Spleen (tissue), 7 donors: ENCODE results near the gene ZNF625.

Experiments used
- POLR2A ChIP-seq, 3 donors: fragments of 450-650 bp; IDR thresholded peaks; one replicate each; pipeline ENCODE4 v1.5.1; 2017; ENCODE audit warnings: antibody characterized with exemption in 3 of 3, mild to moderate bottlenecking in 1 of 3
- POLR2AphosphoS5 ChIP-seq, 3 donors: sonication (generic); formaldehyde crosslinking; IDR thresholded peaks; one replicate each; pipeline ENCODE4 v1.5.1; 2017; ENCODE audit warnings: antibody characterized with exemption in 3 of 3
- TF ChIP-seq, protein P1 (sequence below), 11 experiments: fragments of 200-600 bp in 7 of 11; fragments of 450-650 bp in 4 of 11; sonication (generic) in 4 of 11; IDR thresholded peaks in 8 of 11; conservative IDR thresholded peaks in 3 of 11; 1 replicate in 7 of 11; 2 replicates in 4 of 11; pipeline versions ENCODE4 v1.4.0 to v1.8.0; 2016 to 2021; ENCODE audit warnings: antibody characterized with exemption in 11 of 11, inconsistent platforms in 4 of 11, mild to moderate bottlenecking in 1 of 11
- donor health status: DM: no; HTN: no; CAD: no; lungs with moderate emphysema.
- donor health status: DM: no; HTN: no; CAD: no.
- donor health status: DM: no; HTN: no; CAD: no.

DNA sequence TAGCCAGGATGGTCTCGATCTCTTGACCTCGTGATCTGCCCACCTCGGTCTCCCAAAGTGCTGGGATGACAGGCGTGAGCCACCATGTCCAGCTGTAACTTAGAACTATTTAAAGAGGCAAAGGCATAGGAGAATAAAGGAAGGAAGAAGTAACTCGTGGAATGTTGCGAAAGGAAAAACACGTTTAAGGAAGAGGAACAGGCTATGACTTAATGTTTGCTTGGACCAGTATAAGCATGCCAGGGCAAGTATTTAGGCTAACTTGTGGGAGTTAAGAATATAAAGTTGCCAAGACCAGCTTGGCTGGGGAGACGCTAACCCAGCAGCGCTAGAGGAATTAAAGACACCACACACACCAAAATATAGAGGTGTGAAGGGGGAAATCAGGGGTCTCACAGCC lies 58.5 kb downstream of the ZNF625 start:
- TF ChIP-seq, protein P1, sequence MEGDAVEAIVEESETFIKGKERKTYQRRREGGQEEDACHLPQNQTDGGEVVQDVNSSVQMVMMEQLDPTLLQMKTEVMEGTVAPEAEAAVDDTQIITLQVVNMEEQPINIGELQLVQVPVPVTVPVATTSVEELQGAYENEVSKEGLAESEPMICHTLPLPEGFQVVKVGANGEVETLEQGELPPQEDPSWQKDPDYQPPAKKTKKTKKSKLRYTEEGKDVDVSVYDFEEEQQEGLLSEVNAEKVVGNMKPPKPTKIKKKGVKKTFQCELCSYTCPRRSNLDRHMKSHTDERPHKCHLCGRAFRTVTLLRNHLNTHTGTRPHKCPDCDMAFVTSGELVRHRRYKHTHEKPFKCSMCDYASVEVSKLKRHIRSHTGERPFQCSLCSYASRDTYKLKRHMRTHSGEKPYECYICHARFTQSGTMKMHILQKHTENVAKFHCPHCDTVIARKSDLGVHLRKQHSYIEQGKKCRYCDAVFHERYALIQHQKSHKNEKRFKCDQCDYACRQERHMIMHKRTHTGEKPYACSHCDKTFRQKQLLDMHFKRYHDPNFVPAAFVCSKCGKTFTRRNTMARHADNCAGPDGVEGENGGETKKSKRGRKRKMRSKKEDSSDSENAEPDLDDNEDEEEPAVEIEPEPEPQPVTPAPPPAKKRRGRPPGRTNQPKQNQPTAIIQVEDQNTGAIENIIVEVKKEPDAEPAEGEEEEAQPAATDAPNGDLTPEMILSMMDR (IDR thresholded peaks at IDR 0.05 in 8 of 11, conservative IDR thresholded peaks at IDR 0.05 in 3 of 11), result no peak
- no peak for TF ChIP-seq POLR2AphosphoS5 (IDR thresholded peaks at IDR 0.05)
- no peak for TF ChIP-seq POLR2A (IDR thresholded peaks at IDR 0.05)
